GM12891 (cell line): ENCODE measurements around the gene SHISA6.

ENCODE experiments used
- POLR2A ChIP-seq: IDR thresholded peaks from 2 replicates; pipeline ENCODE4 v1.6.1; 2011; ENCODE audit warnings: low read depth, low read length, control low read depth
- TAF1 ChIP-seq: IDR thresholded peaks from 2 replicates; pipeline ENCODE4 v1.6.1; 2011; ENCODE audit warnings: low read depth, low read length, control low read depth

DNA sequence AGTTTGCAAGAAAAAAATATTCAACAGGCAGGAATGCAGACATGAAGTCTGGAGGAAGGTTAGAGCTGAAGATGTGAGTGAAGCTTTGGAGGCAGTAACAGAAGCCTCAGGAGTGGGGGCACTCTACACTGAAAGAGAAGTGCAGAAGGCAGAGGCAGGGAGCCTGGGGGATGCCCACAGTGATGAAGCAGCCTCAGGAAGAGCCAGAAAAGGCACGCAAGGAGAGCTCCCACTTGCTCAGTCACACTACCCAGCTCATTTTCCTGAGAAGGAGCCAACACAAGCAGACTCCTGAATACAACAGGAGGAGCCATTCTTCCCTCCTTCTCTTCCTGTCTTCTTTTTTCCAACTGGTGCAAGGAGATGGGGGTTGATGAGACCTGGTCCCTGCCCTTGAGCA is 312.1 kb downstream of the SHISA6 start:
- no peak for TF ChIP-seq POLR2A
- no peak for TF ChIP-seq TAF1
